Measurements from ENCODE around the gene MSL1.
A peak's percentile ranks its signal among the peaks of the same experiment; 100 is the strongest.

The MSL1 gene

DNA sequence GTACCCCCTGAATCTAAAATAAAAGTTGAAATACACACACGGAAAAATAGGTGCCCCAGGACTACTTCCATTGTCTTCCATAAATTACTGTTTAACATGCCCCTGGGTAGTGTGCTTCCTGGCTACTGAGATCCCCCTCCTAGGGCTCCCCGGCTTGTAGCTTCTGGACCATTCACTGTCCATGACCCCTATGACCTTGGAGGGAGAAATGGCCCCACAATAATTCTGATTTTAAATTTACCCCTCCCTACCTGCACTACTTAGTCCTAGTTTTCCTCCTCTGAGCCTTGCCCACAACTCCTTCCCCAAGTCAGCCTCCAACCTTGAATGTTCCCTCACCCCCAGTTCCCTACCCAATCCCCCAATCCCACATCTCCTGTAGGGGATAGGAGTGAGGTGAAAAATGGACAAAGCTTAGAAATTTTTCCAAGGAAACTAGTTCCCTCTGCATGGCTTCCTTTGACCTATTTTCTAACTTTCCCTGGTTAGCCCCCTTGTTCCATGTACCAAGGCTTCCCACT lies 9.5 kb upstream of the MSL1 start:
- Histone ChIP-seq H3K27ac (ENCODE audit: low read depth, low read length) (no peak overlapping the region), H3K4me2 (ENCODE audit: low read length) (peak overlapping the region; percentile 85), H3K36me3 (ENCODE audit: control insufficient read depth, low read length) (no peaks in the 10 kb centered on the region), H3K79me2 (ENCODE audit: control insufficient read depth, low read length) (no peaks in the 10 kb centered on the region), H3K4me1 (ENCODE audit: control insufficient read depth, low read length) (peaks cover 61% of the 10 kb centered on the region), H3K4me3 (ENCODE audit: low read length) (peak overlapping the region; percentile 43), H3K27me3 (ENCODE audit: control insufficient read depth, low read length) (peaks cover 7% of the 10 kb centered on the region), H3F3A (ENCODE audit: control insufficient read depth, insufficient read depth) (peaks cover 20% of the 10 kb centered on the region), H3K9me3 (ENCODE audit: control insufficient read depth, insufficient read depth, low read length) (no peaks in the 10 kb centered on the region), H4K20me1 (ENCODE audit: control insufficient read depth, insufficient read depth, low read depth, low read length) (no peaks in the 10 kb centered on the region), H3K9me2 (replicated peaks; ENCODE audit: control insufficient read depth, low read length) (no peaks in the 10 kb centered on the region)
- no peak for TF ChIP-seq EZH2phosphoT487 (IDR thresholded peaks at IDR 0.05; ENCODE audit: borderline replicate concordance, low read length)
- TF ChIP-seq, protein P1, sequence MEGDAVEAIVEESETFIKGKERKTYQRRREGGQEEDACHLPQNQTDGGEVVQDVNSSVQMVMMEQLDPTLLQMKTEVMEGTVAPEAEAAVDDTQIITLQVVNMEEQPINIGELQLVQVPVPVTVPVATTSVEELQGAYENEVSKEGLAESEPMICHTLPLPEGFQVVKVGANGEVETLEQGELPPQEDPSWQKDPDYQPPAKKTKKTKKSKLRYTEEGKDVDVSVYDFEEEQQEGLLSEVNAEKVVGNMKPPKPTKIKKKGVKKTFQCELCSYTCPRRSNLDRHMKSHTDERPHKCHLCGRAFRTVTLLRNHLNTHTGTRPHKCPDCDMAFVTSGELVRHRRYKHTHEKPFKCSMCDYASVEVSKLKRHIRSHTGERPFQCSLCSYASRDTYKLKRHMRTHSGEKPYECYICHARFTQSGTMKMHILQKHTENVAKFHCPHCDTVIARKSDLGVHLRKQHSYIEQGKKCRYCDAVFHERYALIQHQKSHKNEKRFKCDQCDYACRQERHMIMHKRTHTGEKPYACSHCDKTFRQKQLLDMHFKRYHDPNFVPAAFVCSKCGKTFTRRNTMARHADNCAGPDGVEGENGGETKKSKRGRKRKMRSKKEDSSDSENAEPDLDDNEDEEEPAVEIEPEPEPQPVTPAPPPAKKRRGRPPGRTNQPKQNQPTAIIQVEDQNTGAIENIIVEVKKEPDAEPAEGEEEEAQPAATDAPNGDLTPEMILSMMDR (IDR thresholded peaks at IDR 0.05; ENCODE audit: low read depth, low read length, poor library complexity, severe bottlenecking), result no peak

DNA sequence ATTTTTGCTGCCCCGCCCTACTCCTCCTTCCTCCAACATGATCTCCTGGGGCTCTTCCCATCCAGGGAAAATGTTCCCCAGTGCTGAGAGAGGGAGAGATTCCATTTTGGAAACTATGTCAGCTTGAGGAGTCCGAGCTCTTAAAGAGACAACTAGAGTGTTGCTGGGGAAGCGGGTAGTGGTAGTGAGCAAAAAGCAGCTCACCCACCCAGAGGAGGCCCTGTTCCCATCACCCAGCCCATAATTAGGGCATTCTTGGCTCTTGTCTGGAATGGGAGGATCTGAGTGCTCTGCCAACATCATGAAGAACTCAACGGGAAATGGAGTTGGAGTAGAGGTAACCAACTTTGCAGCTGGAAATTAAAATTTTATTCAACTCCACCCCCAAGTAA lies 9.1 kb upstream of the MSL1 start:
- Histone ChIP-seq H3K79me2 (ENCODE audit: control insufficient read depth, low read length) (no peaks in the 10 kb centered on the region), H3F3A (ENCODE audit: control insufficient read depth, insufficient read depth) (peaks cover 19% of the 10 kb centered on the region), H3K4me3 (ENCODE audit: low read length) (no peak overlapping the region), H3K4me2 (ENCODE audit: low read length) (peak overlapping the region; percentile 85), H3K4me1 (ENCODE audit: control insufficient read depth, low read length) (peaks cover 57% of the 10 kb centered on the region), H3K9me3 (ENCODE audit: control insufficient read depth, insufficient read depth, low read length) (no peaks in the 10 kb centered on the region), H4K20me1 (ENCODE audit: control insufficient read depth, insufficient read depth, low read depth, low read length) (no peaks in the 10 kb centered on the region), H3K9me2 (replicated peaks; ENCODE audit: control insufficient read depth, low read length) (no peaks in the 10 kb centered on the region), H3K27ac (ENCODE audit: low read depth, low read length) (no peak overlapping the region), H3K36me3 (ENCODE audit: control insufficient read depth, low read length) (no peaks in the 10 kb centered on the region), H3K27me3 (ENCODE audit: control insufficient read depth, low read length) (peaks cover 2% of the 10 kb centered on the region; the same call in 1 of the 2 replicates)
- TF ChIP-seq, protein P1 (IDR thresholded peaks at IDR 0.05; ENCODE audit: low read depth, low read length, poor library complexity, severe bottlenecking), result no peak
- TF ChIP-seq EZH2phosphoT487 (IDR thresholded peaks at IDR 0.05; ENCODE audit: borderline replicate concordance, low read length), result no peak

DNA sequence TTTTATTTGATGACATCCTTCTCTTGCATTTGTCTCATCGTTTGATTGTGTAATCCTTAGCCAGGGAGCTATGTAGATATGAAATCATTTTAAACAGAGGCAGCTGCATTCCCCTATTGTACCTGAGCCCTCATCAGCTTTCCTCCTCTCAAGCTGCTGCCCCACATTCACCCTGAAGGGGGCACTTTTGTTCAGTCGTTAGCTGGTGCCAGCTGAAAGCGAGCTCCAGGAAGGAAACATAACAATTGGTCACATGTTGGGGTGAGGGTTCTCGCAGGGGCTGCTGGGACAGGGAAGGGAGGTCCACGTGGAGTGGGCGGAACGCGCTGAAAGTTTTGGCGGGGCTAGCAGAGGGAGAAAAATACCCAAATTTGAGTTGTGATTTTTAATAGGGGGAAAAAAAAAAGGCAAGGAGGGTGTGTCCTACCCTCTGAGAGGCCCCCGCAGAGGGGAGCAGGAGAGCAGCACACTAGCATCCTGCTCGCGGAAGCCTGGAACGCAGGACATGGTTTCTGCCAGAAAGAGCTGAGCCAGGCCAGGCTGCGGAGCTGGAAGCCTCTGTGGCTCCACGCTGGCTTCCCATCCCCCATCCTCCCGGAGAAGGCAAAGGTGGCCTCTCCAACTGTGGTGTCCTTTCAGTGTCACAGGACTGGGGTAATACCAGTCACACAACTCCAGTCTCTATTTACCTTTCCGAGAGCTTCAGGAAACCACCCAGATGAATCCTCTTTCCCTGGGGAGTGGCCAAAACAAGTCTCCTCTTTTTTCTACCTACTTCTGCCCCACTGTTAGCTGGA lies 8.5 kb upstream of the MSL1 start:
- H3K9me3 ChIP-seq (ENCODE audit: control insufficient read depth, insufficient read depth, low read length), result no peaks in the 10 kb centered on the region
- peaks cover 23% of the 10 kb centered on the region for H3F3A ChIP-seq (ENCODE audit: control insufficient read depth, insufficient read depth)

More for the DNA sequence above, 8.5 kb upstream of the MSL1 start:
- Histone ChIP-seq H3K79me2 (ENCODE audit: control insufficient read depth, low read length) (no peaks in the 10 kb centered on the region), H3K27ac (ENCODE audit: low read depth, low read length) (peak overlapping the region; percentile 66), H3K36me3 (ENCODE audit: control insufficient read depth, low read length) (no peaks in the 10 kb centered on the region), H3K4me1 (ENCODE audit: control insufficient read depth, low read length) (peaks cover 51% of the 10 kb centered on the region), H3K4me3 (ENCODE audit: low read length) (peak overlapping the region; percentile 76), H4K20me1 (ENCODE audit: control insufficient read depth, insufficient read depth, low read depth, low read length) (no peaks in the 10 kb centered on the region), H3K4me2 (ENCODE audit: low read length) (peak overlapping the region; percentile 85), H3K9me2 (replicated peaks; ENCODE audit: control insufficient read depth, low read length) (no peaks in the 10 kb centered on the region), H3K27me3 (ENCODE audit: control insufficient read depth, low read length) (no peaks in the 10 kb centered on the region)
- TF ChIP-seq, protein P1 (IDR thresholded peaks at IDR 0.05; ENCODE audit: low read depth, low read length, poor library complexity, severe bottlenecking), result peak; percentile 89
- TF ChIP-seq EZH2phosphoT487 (IDR thresholded peaks at IDR 0.05; ENCODE audit: borderline replicate concordance, low read length), result no peak

Data from DOHH2 (cell line).